Activated CD8-positive, alpha-beta memory T cell treated with anti-CD3 and anti-CD28 coated beads, Interleukin-2, amount 50 U/mL, for 4 hours (primary cell): ENCODE results near the gene EYA2.

Experiments used
- DNase-seq: peaks from one replicate; pipeline ENCODE4 v3.0.0-alpha.2; 2020

The EYA2 gene

DNA sequence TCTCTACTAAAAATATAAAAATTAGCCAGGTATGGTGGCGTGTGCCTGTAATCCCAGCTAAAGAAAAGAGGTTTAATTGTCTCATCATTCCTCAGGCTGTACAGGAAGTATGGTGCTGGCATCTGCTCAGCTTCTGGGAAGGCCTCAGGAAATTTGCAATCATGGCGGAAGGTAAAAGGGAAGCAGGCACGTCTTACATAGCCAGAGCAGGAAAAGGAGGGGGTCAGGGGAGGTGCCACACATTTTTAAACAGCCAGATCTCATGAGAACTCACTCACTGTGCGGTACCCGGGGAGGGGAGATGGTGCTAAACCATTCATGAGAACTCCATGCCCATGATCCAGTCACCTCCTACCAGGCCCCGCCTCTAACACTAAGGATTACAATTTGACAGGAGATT, 191.7 kb downstream of the EYA2 start:
- no peak for DNase-seq

DNA sequence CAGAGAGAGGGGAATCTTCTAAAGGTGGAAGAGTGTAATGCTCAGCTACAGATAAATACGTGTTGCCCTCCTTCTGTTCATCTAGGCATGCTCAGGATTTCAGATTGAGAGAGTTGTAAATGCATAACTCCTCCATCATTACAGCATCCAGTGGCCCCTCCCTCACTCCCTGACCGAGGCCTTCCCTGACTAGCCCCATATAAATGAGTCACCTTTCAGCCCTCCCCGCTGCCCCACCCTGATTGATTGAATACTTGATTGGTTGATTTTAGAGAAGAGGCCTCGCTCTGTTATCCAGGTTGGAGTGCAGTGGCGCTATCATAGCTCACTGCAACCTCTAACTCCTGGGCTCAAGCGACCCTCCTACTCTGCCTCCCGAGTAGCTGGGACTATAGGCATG, 193.7 kb downstream of the EYA2 start:
- DNase-seq: no peak

GRCh38 chr20:47089151-47089550, 194.5 kb downstream of the EYA2 start:
- DNase-seq: no peak

DNA sequence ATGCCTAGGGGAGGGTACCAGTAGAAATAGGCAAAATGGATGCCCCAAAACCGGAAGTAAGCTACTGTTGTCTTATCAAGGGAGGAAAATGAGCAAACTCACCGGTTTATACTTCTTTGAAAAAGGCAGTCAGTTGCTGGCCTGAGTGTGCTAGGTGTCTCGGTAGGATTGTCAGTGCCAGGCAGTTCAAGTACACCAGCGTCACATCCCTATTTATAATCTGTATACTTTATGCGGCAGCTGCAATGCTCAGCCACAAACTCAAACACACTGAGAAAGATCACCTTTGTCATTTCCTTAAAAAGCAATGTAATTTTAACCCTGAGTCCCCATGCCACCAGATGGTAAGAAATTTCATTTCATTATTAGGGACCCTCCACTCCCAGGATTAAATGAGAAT, 196.2 kb downstream of the EYA2 start:
- no peak for DNase-seq

- DNase-seq: no peak
Measured at GRCh38 chr20:47093320-47093966, 198.8 kb downstream of the EYA2 start.

DNA sequence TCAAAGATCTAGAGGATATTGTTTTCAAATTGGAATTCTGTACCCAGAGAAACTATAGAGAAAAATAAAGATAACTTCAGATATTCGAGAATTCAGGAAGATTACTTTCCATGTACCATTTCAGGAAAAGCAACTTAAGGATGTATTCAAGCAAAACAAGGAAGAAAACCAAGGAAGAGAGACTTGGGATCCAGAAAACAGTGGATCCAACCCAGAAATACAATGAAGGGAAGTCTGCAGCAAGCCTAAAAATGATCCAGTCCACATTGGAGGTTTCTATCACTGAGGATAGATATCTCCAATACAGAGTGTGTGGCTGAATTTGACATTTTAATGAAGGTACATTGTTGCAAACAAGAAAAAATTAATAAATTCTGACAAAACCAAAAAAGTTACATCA, 201.0 kb downstream of the EYA2 start:
- no peak for DNase-seq

GRCh38 chr20:47097691-47098622, 203.3 kb downstream of the EYA2 start:
- DNase-seq: no peak

GRCh38 chr20:47099093-47099492, 204.4 kb downstream of the EYA2 start:
- no peak for DNase-seq

- no peak for DNase-seq
Measured at GRCh38 chr20:47099825-47100441, 205.3 kb downstream of the EYA2 start.

DNA sequence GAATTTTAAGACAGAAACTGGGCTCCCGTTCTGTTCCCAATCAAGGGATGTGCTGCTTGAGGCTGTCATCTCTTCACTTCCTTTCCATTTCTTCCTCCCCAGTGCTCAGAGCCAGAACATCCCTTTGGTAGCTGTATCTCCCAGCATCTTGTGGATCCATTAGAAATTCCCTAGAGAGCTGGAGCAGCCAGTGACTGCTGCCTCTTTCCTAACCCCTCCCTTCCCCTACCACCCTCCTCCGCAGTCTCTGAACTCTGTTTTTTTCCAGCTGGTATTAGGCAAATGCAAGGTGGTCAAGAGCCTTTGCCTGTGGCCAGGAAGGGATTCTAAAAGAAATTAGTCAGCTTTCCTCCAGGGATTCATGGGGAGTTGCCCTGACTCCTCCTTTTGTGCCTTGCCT, 208.0 kb downstream of the EYA2 start:
- DNase-seq: no peak

GRCh38 chr20:47106786-47107185, 212.1 kb downstream of the EYA2 start:
- no peak for DNase-seq

GRCh38 chr20:47108994-47109393, 214.4 kb downstream of the EYA2 start:
- DNase-seq: no peak

DNA sequence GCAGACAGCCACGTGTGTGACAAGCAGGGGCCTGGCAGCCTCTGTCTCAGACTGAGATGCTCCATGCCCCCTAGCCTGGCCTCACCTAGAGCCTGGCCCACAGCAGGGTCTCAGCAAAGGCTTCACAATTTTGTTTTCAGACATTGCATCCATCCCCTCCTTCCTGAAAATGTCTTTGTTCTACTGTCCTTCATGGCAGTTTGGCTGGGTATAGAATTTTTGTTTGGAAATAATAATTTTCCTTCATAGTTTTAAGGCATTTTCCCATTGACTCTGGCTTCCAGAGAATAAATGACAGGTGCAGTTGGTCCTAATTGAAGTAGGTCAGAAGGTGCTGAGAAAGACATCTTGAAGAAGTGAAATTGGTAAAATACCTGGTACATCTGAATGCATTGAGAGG, 216.2 kb downstream of the EYA2 start:
- no peak for DNase-seq

DNA sequence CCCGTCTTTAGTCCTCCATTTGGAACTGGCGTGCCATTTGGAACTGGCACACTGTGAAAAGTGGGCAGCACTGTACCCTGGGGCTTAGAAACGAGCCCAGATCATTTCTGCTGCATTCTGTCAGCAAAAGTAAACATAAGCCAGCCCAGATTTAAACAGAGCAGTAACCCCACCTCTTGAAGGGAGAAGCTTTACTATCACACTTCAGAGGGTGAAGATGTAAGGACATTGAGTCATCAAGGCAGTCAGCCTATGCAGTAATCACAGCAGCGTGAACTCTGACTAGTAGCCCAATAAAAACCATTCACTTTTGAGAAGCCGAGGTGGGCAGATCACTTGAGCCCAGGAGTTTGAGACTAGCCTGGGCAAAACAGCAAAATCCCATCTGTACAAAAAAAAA, 216.9 kb downstream of the EYA2 start:
- no peak for DNase-seq

- no peak for DNase-seq
Measured at GRCh38 chr20:47113362-47114109, 218.9 kb downstream of the EYA2 start.

GRCh38 chr20:47115694-47116093, 221.1 kb downstream of the EYA2 start:
- DNase-seq: no peak

DNA sequence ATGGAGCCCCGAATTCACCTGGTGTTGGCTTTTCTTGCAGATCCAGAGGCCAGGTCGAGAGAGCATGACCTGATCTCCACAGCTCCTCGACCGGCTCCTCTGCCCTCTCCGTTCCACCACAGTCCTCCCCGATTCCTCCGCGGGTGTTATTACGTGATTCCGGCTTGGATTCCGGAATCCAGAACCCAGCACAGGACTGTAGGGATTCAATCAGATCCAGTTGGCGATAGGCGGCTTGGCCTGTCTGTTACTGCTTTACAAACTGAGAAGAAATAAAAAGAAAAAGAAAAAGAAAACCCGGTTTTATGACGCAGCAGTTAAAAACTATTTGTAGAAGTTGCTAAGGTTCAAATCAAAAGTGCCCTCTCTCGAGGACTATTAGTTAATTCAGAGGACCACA, 222.7 kb downstream of the EYA2 start:
- DNase-seq: no peak

DNA sequence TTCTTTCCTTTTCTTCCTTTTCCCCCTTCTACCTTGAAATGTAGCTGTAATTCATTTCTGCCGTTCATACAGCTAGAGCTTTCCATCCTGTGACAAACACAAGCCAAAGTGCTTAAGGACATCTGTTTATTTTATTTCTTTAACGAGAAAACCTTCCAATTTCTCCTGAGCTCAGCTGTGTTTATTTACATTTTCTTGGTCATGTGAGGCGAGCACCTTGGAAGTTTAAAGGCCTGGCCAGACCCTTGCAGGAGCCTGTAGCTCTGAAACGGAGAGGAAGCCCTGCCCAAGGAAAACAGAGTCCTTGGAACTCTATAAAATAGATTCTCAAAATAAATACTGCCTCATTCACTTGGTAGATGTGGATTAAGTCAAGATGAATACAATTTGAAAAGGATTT, 223.1 kb downstream of the EYA2 start:
- DNase-seq: no peak

GRCh38 chr20:47118206-47118605, 223.6 kb downstream of the EYA2 start:
- DNase-seq: no peak

GRCh38 chr20:47118641-47119040, 224.0 kb downstream of the EYA2 start:
- no peak for DNase-seq

GRCh38 chr20:47120346-47120936, 225.8 kb downstream of the EYA2 start:
- DNase-seq: no peak

DNA sequence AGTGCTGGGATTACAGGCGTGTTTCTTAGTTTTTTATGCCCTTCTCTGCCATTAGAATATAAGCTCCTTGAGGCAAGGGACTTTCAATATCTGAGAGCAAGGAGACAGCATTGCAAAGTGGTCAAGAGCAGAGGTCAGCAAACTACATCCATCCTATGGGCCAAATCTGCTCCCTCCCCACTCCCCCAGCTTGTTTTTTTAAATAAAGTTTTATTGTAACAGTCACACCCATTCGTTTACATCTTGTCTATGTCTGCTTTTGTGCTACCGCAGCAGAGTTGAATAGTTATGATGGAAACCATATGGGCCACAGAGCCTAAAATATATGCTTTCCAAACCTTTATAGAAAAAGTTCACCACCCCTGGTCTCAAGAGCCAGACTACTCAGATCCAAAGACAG, 227.9 kb downstream of the EYA2 start:
- no peak for DNase-seq

- DNase-seq: no peak
Measured at GRCh38 chr20:47124181-47124717, 229.6 kb downstream of the EYA2 start.
